Lower leg skin (tissue), 4 donors: ENCODE measurements around the gene AK8. TPM values are rescaled to one million over a fixed set of nuclear protein-coding genes. Genes with fewer than 3 reads are reported as not detected.

Experiments used
- DNase-seq, 2 donors: peaks; one replicate each; pipeline ENCODE4 v3.0.0-alpha.2; 2019; ENCODE audit warnings: low spot score in 2 of 2
- H3K4me3 ChIP-seq: fragments of 200-600 bp; sonication (generic); 2 replicates; pipeline ENCODE4 v1.5.1; 2017; ENCODE audit warnings: mild to moderate bottlenecking, low read depth; ENCODE audit not compliant: poor library complexity, severe bottlenecking
- POLR2A ChIP-seq, 2 donors: fragments of 450-650 bp; IDR thresholded peaks; one replicate each; pipeline ENCODE4 v1.6.1; 2016 to 2017; ENCODE audit warnings: antibody characterized with exemption in 2 of 2, mild to moderate bottlenecking in 1 of 2, moderate library complexity in 1 of 2
- WGBS, 2 donors: methylation state at CpG; one replicate each; pipeline ENCODE4 v1.1.5; 2018; 5-methylcytosine and 5-hydroxymethylcytosine counted together
- intact Hi-C: fragments of 100-400 bp; cut with DNase I; formaldehyde crosslinking; loops from one replicate; pipeline ENCODE4 v1.15.0; 2023; ENCODE audit warnings: low total_unique reads
- total RNA-seq, 4 donors: library from RNA; depleted of rRNA; stranded (reverse); fragments of >200 nt; gene quantifications; one replicate each; pipeline ENCODE4 v1.1.0, GENCODE V29; 2016
- TF ChIP-seq, protein P1 (sequence below), 3 donors: fragments of 450-650 bp; IDR thresholded peaks; one replicate each; pipeline ENCODE4 v1.5.1; 2016; ENCODE audit warnings: antibody characterized with exemption in 3 of 3, mild to moderate bottlenecking in 3 of 3, moderate library complexity in 2 of 3

Gene AK8
- total RNA-seq, 4 donors from 2014 or later: 1.4 to 5.5 (median 2.0) TPM

DNA sequence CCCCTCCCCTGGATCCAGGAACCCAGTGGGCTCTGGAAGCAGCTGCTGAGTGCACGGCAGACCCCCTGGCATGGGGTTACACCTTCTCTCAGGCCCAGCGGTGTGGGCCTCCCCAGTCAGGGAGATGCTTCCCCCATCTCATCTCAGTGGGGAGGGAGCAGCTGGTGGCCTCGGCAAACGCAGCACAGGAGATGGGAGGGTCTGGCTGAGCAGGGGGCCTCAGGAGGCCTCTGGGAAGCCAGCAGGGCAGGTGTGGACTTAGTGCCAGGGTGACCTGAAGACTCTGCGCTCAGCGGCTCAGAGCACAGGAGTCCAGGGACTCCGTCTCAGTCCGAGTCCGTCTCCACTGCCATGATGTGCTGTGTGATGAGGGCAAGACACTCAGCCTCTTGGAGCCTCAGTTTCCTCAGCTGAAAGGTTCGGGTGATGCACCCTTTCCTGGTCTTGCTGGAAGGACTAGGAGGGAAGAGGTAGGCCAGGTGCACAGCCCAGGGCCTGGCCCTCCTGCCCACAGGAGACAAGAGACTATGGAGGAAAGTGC is 107.2 kb downstream of the AK8 start:
- intact Hi-C loops: no loop called here
- WGBS, 2 donors: 84 to 88% methylated on average over 8 to 10 of the region's 10 CpGs
- DNase-seq: peak in 1 of 2 donors; percentile 73
- H3K4me3 ChIP-seq: peak overlapping the region; percentile 68
- no peak for TF ChIP-seq POLR2A (IDR thresholded peaks at IDR 0.05)
- TF ChIP-seq, protein P1, sequence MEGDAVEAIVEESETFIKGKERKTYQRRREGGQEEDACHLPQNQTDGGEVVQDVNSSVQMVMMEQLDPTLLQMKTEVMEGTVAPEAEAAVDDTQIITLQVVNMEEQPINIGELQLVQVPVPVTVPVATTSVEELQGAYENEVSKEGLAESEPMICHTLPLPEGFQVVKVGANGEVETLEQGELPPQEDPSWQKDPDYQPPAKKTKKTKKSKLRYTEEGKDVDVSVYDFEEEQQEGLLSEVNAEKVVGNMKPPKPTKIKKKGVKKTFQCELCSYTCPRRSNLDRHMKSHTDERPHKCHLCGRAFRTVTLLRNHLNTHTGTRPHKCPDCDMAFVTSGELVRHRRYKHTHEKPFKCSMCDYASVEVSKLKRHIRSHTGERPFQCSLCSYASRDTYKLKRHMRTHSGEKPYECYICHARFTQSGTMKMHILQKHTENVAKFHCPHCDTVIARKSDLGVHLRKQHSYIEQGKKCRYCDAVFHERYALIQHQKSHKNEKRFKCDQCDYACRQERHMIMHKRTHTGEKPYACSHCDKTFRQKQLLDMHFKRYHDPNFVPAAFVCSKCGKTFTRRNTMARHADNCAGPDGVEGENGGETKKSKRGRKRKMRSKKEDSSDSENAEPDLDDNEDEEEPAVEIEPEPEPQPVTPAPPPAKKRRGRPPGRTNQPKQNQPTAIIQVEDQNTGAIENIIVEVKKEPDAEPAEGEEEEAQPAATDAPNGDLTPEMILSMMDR (IDR thresholded peaks at IDR 0.05): no peak

GRCh38 chr9:132769906-132770769 is 107.9 kb downstream of the AK8 start:
- DNase-seq: peak; percentile 55 to 93
- intact Hi-C loops: no loop called here
- 10 to 13% methylated on average over 32 to 54 of the region's 54 CpGs for WGBS, 2 donors
- no peak for TF ChIP-seq POLR2A (IDR thresholded peaks at IDR 0.05)
- TF ChIP-seq, protein P1 (IDR thresholded peaks at IDR 0.05): no peak
- H3K4me3 ChIP-seq: peak overlapping the region; percentile 68

DNA sequence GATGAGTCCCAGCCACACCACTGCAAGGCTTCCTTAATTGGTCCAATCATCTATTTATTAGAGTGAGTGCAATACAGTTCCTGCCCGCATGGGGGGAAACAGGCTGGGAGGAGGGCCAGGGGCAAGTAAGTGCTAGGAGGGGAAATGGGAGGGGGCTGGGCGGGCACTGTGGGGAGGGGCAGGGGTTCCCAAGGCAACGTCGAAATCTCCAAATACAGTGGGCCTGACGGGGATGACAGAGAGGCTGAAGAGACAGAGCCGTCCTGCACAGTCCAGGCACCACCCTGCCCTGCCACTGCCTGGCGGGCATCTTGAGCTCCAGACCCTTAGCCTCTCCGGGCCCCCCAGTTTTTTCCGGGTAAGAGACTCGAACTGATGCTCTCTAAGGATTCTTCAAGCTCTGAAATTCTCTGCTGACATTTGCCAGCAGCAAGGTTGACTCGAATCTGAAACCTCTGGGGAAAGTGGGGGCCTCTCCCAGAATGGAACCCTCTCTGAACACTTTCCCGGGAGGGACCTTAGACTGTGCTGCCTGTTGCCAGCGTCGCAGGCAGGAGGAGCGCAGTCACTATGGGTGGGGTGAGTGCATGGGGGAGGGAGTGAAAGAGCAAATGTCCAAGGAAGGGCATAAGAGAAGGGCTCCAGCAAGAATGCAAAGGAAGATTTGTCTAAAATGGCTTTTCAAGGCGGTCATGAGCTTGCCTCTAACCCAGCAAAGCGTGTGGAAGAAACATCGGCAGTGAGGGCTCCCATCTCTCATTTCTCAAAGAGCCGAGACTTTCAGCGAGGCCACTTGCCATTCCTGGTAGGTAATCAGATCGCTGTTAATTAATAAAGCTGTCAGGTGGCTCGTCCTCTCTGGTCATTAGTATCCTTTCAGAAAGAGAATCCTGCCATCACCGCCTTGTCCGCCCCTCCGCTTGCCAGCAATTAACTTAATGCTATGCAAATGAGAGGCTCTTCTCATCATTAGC is 108.9 kb downstream of the AK8 start:
- intact Hi-C loops: no loop called here
- peak in 1 of 2 donors; percentile 87 for DNase-seq
- TF ChIP-seq, protein P1 (IDR thresholded peaks at IDR 0.05): no peak
- TF ChIP-seq POLR2A (IDR thresholded peaks at IDR 0.05): no peak
- 1% methylated on average over 25 of the region's 25 CpGs for WGBS, 2 donors
- H3K4me3 ChIP-seq: peak overlapping the region; percentile 68

GRCh38 chr9:132763574-132763973 is 114.5 kb downstream of the AK8 start:
- TF ChIP-seq, protein P1 (IDR thresholded peaks at IDR 0.05): no peak
- TF ChIP-seq POLR2A (IDR thresholded peaks at IDR 0.05): no peak
- WGBS, 2 donors: 60 to 78% methylated on average over 3 of the region's 3 CpGs
- no peak overlapping the region for H3K4me3 ChIP-seq
- DNase-seq: peak in 1 of 2 donors; percentile 3
- intact Hi-C loops: no loop called here

DNA sequence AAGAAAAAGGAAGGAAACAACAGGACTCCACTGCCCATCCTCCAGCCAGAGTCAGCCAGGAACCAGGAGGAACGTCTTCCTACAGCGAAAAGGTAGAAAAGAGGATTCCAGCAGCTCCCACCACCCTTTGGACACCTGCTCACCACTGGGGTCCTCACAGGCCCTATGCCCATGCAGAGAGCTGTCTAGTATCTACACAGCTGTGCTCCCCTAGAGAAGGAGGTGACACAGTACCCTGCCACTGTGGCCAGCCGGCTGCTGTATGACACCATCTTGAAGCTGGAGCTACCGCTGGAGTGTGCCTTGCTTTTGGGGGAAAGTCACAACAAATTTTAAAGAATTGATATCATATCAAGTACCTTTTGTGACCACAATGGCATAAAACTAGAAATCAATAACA is 115.2 kb downstream of the AK8 start:
- 93 to 96% methylated on average over 4 of the region's 4 CpGs for WGBS, 2 donors
- intact Hi-C loops: no loop called here
- TF ChIP-seq, protein P1 (IDR thresholded peaks at IDR 0.05): no peak
- no peak for TF ChIP-seq POLR2A (IDR thresholded peaks at IDR 0.05)
- H3K4me3 ChIP-seq: no peak overlapping the region
- peak in 1 of 2 donors; percentile 15 for DNase-seq
